HFF-Myc (cell line): ENCODE data around the gene MYEOV.

Source experiments
- DNase-seq: peaks from one replicate; pipeline ENCODE4 v3.0.0-alpha.2; 2011; ENCODE audit warnings: low read depth; ENCODE audit errors: extremely low read depth
- H3K4me3 ChIP-seq: replicated peaks from 2 replicates; pipeline ENCODE4 v1.5.1; 2011; ENCODE audit warnings: low read depth, mild to moderate bottlenecking, control low read depth, low read length
- TF ChIP-seq, protein P1 (sequence below): IDR thresholded peaks from 2 replicates; pipeline ENCODE4 v1.5.1; 2012; ENCODE audit warnings: mild to moderate bottlenecking, low read depth, low read length, control low read depth; ENCODE audit errors: missing control alignments

Gene MYEOV

DNA sequence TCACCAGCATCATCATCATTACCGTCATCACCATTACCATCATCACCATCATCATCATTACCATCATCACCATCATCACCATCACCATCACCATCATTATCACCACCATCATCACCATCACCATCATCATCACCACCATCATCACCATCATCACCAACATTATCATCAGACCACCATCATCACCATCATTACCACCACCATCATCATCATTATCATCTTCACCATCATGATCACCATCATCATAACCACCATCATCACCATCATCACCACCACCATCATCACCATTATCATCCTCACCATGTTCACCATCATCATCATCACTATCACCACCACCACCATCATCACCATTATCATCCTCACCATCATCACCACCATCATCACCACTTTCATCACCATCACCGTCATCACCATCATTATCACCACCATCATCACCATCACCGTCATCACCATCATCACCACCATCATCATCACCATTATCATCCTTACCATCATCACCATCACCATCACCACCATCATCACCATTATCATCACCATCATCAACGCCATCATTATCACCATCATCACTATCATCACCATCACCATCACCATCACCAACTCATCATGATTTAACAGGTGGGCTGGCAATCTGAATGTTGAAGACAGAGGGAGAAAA is 2.4 kb upstream of the MYEOV start:
- TF ChIP-seq, protein P1, sequence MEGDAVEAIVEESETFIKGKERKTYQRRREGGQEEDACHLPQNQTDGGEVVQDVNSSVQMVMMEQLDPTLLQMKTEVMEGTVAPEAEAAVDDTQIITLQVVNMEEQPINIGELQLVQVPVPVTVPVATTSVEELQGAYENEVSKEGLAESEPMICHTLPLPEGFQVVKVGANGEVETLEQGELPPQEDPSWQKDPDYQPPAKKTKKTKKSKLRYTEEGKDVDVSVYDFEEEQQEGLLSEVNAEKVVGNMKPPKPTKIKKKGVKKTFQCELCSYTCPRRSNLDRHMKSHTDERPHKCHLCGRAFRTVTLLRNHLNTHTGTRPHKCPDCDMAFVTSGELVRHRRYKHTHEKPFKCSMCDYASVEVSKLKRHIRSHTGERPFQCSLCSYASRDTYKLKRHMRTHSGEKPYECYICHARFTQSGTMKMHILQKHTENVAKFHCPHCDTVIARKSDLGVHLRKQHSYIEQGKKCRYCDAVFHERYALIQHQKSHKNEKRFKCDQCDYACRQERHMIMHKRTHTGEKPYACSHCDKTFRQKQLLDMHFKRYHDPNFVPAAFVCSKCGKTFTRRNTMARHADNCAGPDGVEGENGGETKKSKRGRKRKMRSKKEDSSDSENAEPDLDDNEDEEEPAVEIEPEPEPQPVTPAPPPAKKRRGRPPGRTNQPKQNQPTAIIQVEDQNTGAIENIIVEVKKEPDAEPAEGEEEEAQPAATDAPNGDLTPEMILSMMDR = no peak
- H3K4me3 ChIP-seq = no peak overlapping the region
- no peak for DNase-seq

DNA sequence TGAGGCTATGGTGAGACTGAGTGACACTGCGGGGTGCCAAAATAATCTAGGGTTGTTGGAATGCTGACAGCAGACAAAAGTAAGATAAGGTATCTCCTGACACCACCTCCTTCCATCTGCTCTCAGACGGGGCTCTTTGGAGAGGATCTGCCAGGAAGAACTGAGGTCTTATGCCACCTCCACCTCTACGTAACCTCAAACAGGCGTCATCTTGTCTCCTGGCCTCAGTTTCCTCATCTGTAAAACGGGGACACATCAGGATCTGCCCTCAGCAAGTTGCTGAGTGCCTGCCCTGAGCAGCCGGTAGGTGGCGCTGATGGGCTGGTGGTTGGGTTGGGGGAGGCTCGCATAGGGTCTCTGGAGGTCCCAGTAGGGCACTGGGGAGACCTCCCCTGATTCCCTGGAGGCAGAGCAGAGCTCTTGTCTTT is 1.7 kb upstream of the MYEOV start:
- TF ChIP-seq, protein P1 = peak; percentile 92
- no peak overlapping the region for H3K4me3 ChIP-seq
- no peak for DNase-seq

DNA sequence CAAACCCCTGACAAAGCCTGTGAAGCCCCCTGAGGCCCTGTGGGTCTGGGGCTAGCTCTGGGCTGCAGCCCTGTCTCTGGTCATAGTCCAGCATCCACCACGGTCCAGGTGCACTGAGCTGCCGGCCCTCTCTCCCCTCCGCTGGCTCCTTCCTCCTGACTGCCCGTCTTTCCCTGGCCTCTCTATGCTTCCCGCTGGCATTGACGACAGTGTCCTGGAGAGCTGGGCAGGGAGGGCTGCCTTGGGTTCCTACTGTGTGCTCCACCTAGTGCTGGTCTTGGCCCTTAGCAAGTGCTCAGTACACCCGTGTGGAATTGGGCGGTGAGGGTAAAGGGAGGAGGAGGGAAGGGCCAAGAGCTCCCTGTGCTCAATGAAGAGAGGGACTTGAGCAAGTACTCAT is 868 bp upstream of the MYEOV start:
- no peak for DNase-seq
- H3K4me3 ChIP-seq = no peak overlapping the region
- TF ChIP-seq, protein P1 = no peak

DNA sequence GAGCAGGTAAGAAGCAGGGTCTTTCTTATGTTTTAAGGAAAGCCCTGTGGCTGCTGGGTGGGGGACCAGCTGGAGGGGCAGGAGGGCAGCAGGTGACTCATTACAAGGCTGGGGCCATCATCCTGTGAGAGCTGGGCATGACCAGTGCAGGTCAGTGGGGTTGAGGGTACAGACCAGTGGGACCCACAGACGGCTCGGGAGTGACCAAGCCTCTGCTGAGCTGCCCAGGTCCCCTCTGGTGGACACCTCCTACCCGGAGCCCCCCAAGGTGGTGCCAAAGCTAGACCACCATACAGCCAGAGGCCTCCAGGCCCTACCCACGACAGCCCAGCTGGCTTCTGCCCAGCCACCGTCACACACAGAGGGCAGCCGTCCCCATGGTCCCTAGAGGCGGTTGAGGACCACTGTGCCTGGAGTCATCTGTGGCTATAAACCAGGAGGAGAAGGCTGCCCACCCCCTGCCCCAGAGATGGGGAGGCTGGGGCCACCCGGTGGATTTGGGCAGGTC is 670 bp downstream of the MYEOV start:
- TF ChIP-seq, protein P1 = no peak
- H3K4me3 ChIP-seq = no peak overlapping the region
- DNase-seq = no peak

DNA sequence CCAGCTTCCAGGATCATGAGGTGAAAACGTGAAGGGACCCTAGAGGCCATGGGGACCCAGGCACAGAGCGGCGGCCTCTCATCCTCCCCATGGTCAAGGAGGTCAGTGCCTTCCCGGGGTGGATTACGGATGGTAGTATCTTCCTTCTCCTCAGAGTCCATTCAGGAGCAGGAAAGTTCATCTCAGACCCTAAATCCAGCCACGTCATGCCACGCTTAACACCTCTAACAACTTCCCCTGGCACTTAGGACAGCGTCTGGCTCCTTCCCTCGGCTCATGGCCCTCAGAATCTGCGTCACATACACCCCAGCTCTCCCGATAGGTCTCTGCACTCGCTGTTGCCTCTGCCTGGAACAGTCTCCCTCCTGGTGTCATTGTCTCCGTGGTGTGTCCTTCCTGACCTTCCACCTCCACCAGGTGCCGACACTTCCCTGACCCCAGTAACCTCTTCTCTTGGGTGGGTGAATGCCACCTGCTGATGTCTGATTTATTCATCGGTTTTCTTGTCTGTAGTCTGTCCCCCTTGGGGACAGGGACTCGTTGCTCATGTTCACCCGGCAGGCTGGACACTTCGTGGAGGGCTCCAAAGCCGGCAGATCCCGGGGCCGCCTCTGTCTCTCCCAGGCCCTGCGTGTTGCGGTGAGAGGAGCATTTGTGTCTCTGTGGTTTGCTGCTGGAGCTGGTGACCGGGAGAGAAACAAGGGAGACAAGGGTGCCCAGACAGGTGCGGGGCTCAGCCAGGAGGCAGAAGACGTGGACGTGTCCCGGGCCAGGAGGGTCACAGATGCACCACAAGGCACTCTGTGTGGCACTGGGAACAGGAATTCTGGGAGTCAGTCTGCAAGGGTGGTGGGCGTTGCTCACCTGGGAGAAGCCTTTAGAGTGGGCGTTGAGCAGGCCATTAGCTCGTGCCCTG is 1.4 kb downstream of the MYEOV start:
- DNase-seq = no peak
- TF ChIP-seq, protein P1 = no peak
- H3K4me3 ChIP-seq = no peak overlapping the region

DNA sequence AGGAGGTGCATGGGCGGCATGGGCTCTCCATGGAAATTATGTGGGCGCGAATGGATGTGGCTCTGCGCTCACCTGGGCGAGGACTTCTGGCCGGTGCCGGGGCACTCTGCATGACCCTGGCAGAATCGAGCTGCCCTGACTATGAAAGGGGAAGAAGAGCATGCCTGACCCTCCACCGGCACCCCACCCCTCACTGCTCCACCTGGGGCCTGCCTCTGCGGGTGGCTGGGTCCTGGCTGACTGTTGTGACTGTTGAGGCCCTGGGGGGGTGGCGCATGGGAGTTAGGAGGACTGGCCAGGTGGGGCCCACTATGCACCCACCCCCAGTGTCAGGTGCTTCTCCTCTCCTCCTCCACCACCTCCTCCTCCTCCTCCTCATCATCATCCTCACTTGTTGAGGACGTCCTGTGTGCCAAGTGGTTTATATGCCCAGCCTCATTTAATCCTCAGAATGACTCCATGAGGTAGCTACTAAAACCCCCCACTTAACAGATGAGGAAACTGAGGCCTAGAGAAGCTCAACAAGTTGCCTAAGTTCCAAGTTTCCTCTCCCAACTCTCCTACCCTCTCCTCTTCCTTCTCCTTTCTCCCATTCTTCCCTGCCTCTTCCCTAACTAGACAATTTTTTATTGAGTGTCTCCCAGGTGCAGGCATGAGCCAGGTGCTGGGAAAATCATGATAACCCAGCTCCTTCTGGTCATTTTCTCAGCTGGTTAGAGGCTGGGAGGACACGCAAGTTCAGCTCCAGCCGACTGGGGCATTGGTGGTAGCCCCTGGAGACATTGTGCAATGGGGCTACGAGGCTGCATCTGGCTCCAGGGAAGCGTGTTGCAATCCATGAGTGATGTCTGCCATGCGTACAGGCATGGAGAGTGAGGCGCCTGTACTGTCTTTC is 2.3 kb downstream of the MYEOV start:
- no peak overlapping the region for H3K4me3 ChIP-seq
- DNase-seq = no peak
- TF ChIP-seq, protein P1 = no peak
